Colonic mucosa (tissue), 4 donors: ENCODE measurements around the gene AGAP2. TPM values are rescaled to one million over a fixed set of nuclear protein-coding genes. Genes with fewer than 3 reads are reported as not detected.

Source experiments
- DNase-seq: peaks from one replicate; pipeline ENCODE4 v3.0.0-alpha.2; 2020
- H3K27ac ChIP-seq: fragments of 200-600 bp; one replicate; pipeline ENCODE4 v1.8.0; 2021
- H3K27me3 ChIP-seq: fragments of 200-600 bp; one replicate; pipeline ENCODE4 v1.8.0; 2021
- H3K36me3 ChIP-seq: fragments of 200-600 bp; one replicate; pipeline ENCODE4 v1.8.0; 2021
- H3K4me1 ChIP-seq: fragments of 200-600 bp; one replicate; pipeline ENCODE4 v1.8.0; 2021; ENCODE audit warnings: mild to moderate bottlenecking
- H3K4me3 ChIP-seq: fragments of 200-600 bp; one replicate; pipeline ENCODE4 v1.8.0; 2021
- H3K9ac ChIP-seq, 2 donors: one replicate each; pipeline ENCODE4 v1.7.0; 2013; ENCODE audit warnings: control low read depth in 2 of 2, low read depth in 2 of 2, low read length in 2 of 2
- H3K9me3 ChIP-seq: fragments of 200-600 bp; one replicate; pipeline ENCODE4 v1.8.0; 2021
- CTCF ChIP-seq: fragments of 200-600 bp; IDR thresholded peaks from one replicate; pipeline ENCODE4 v1.8.0; 2022; ENCODE audit warnings: antibody characterized with exemption, mild to moderate bottlenecking
- intact Hi-C: fragments of 100-400 bp; cut with DNase I; formaldehyde crosslinking; loops from one replicate; pipeline ENCODE4 v1.14.1; 2022
- total RNA-seq, 2 donors: library from RNA; stranded (reverse); fragmentation: NEBNext Ultra II Directional in 1 of 2; extraction: Animal tissue kit (Norgen Biotek cat#: 25700) in 1 of 2; gene quantifications; one replicate each; pipeline ENCODE4 v1.2.1, GENCODE V29; 2021
- donor health status: healthy.
- donor health status: DM: no; HTN: no; CAD: no.
- donor health status: DM: no; HTN: no; CAD: no.

AGAP2 gene
- total RNA-seq, 2 donors from 2014 or later = 0.86 to 1.0 TPM

DNA sequence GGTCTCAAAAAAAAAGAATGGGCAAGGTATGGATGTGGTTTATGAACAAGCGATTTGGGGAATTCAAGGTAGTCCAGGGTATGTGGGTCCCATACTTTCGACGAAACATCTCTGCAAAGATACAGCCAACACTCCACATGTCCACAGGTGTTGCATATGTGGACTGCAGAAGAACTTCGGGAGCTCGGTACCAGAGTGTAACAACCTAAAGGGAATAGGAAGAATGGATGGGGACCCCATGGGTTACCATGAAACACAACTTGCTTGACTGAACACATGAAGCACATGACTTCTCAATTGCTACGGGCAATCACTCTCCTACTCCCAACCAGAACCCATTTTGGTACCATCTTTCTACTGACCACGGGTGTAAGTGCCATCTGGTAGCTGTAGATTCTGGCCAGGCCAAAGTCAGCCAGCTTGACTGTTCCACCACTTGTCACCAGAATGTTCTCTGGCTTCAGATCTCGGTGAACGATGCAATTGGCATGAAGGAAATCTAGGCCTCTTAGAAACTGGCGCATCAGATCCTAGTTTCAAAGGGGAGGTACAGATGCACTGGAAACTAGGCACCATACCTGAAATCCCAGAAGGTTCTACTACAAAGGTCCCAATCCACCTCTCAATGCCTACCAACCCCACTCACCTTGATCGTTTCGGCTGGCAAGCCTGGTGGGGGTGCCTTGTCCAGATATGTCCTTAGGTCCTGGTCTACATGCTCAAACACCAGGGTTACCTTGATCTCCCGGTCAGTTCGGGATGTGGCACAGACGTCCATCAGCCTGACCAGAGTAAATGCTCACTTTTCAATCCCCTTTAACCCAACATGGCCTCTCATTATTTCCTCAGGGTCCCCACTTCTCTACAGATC lies 12.3 kb upstream of the AGAP2 start:
- Histone ChIP-seq H3K9ac (peak overlapping the region in 1 of 2 donors; percentile 84), H3K4me1 (no peaks in the 10 kb centered on the region), H3K4me3 (peak overlapping the region; percentile 73), H3K36me3 (peaks cover 6% of the 10 kb centered on the region), H3K27me3 (no peaks in the 10 kb centered on the region), H3K27ac (no peak overlapping the region), H3K9me3 (no peaks in the 10 kb centered on the region)
- no peak for DNase-seq
- TF ChIP-seq CTCF = no peak
- intact Hi-C loops = no loop called here

DNA sequence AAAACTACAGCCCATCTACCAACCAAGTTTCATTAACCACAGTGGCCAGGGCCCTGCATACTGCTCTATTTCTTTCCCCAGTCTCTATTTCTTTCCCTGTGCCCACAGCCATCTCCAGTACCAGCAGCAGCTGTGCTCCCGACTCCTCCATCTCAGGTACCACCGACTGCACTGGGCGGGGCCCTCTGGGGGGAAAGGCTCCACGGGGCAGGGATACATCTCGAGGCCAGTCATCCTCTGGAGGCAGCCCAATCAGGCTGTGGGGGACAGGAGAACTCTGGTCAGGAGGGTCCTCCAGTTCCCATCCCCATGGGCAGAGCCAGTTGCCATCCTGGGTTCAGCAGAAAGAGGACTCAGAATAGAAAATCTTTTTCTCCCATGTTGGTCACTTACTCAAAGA lies 10.5 kb upstream of the AGAP2 start:
- DNase-seq = no peak
- H3K9ac ChIP-seq = no peak overlapping the region
- TF ChIP-seq CTCF = no peak
- H3K36me3 ChIP-seq = peaks cover 6% of the 10 kb centered on the region
- intact Hi-C loops = no loop called here
- H3K27ac ChIP-seq = no peak overlapping the region
- no peaks in the 10 kb centered on the region for H3K27me3 ChIP-seq
- H3K4me1 ChIP-seq = no peaks in the 10 kb centered on the region
- H3K9me3 ChIP-seq = no peaks in the 10 kb centered on the region
- H3K4me3 ChIP-seq = no peak overlapping the region

DNA sequence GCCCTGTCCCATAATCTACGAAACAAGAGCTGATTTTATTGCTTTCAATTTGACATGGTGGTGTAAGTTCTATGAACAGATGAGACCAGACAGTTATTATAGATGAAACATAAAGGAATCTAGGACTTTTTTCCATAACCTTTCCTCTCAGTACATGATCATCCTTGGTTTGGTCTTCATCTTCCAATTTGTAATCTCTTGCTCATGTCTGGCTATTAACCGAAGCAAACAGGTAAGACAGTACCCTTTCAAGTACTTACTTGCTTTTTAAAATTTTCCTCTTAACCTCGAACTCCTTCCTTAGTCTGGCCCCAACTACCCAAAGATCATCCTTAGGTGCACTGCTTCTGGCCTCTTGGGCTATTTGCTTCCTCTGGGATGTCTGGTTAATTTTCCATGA lies 7.5 kb upstream of the AGAP2 start:
- intact Hi-C loops = no loop called here
- peak overlapping the region; percentile 63 for H3K4me3 ChIP-seq

DNA sequence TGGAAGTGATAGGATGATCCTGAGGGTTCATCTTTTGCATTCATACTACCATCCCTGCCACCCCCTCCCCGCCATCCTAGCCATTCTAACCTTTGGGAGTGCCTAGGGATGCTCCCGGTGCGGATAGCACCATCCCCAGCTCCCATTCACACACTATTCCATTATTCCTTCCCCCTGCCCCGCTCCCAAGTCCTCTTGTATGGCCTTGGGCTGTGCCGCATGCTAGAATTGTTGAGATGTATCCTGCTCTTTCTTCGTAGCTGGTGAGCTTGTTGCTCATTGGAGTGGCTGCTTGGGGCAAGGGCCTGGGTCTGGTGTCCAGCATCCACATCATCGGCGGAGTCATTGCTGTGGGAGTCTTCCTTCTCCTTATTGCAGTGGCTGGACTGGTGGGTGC lies 6.9 kb upstream of the AGAP2 start:
- peaks cover 6% of the 10 kb centered on the region for H3K36me3 ChIP-seq
- H3K27ac ChIP-seq = peak overlapping the region; percentile 73
- intact Hi-C loops = no loop called here
- no peak for DNase-seq
- H3K4me1 ChIP-seq = no peaks in the 10 kb centered on the region
- H3K4me3 ChIP-seq = peak overlapping the region; percentile 63
- peaks cover 4% of the 10 kb centered on the region for H3K27me3 ChIP-seq
- no peaks in the 10 kb centered on the region for H3K9me3 ChIP-seq
- no peak for TF ChIP-seq CTCF
- peak overlapping the region; percentile 91 to 97 for H3K9ac ChIP-seq

More for the DNA sequence above, 7.5 kb upstream of the AGAP2 start:
- no peaks in the 10 kb centered on the region for H3K27me3 ChIP-seq
- H3K27ac ChIP-seq = no peak overlapping the region
- H3K9me3 ChIP-seq = no peaks in the 10 kb centered on the region
- DNase-seq = no peak
- peak overlapping the region in 1 of 2 donors; percentile 91 for H3K9ac ChIP-seq
- peaks cover 6% of the 10 kb centered on the region for H3K36me3 ChIP-seq
- H3K4me1 ChIP-seq = no peaks in the 10 kb centered on the region
- no peak for TF ChIP-seq CTCF

DNA sequence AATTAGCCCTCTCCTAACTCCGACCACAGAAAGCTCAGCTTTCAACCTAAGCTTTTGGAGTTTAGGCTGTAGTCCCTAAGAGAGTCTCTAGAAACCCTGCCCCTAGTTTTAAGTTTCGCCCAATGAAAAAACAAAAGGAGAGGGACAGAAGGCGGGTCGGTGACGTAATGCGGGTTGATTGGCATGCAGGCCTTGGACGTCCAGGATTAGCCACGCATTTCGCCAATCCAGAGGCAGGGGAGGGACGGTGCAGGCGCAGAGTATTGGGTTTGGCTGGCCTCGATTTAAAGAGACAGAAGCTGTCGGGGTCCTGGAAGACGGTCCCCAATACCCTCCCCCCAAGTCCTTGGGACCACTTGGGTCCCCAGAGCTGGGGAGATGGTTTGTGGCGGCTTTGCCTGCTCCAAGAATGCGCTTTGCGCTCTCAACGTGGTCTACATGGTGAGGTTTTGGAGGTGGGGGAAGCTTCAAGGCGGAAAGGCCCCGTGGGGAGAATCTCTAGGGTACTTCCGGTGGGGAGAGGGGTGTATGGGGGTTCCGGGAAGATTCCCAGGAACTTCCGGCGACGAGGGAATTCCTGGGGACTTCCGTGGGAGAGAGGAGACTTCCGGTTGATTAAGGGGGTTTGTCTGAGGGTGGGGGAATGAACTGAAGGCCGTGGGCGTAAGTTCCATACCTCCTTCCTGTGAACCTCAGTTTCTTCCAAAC lies 6.4 kb upstream of the AGAP2 start, which contains the start of gene TSPAN31:
Gene TSPAN31, plus strand, starts transcription at position 263 of the 708 bp plus-strand sequence. Its CDS starts 116 bp downstream, at position 379.
- H3K4me1 ChIP-seq = no peaks in the 10 kb centered on the region
- TF ChIP-seq CTCF = no peak
- H3K4me3 ChIP-seq = peak within 1 kb of the TSS; percentile 63
- H3K36me3 ChIP-seq = peaks cover 6% of the 10 kb centered on the region
- H3K27me3 ChIP-seq = peaks cover 10% of the 10 kb centered on the region
- intact Hi-C loops = no loop called here
- no peaks in the 10 kb centered on the region for H3K9me3 ChIP-seq
- H3K9ac ChIP-seq = peak within 1 kb of the TSS; percentile 91 to 97
- H3K27ac ChIP-seq = peak within 1 kb of the TSS; percentile 73
- peak; percentile 98 for DNase-seq
